Nephron (organoid): ENCODE results near the gene PCED1B.

Experiments
- H3K27ac Mint-ChIP-seq, 3 experiments: 2 replicates each; pipeline ENCODE4 v1.8.0; 2020; ENCODE audit warnings: mixed read lengths in 3 of 3, mild to moderate bottlenecking in 2 of 3, moderate library complexity in 1 of 3
- H3K27me3 Mint-ChIP-seq: 2 replicates; pipeline ENCODE4 v1.8.0; 2021; ENCODE audit warnings: low read depth, mild to moderate bottlenecking, moderate library complexity, mixed read lengths
- H3K36me3 Mint-ChIP-seq: 2 replicates; pipeline ENCODE4 v1.8.0; 2020; ENCODE audit warnings: low read depth, mixed read lengths
- H3K4me1 Mint-ChIP-seq: 2 replicates; pipeline ENCODE4 v1.8.0; 2020; ENCODE audit warnings: mixed read lengths
- H3K4me3 Mint-ChIP-seq, 3 experiments: 2 replicates each; pipeline ENCODE4 v1.8.0; 2020; ENCODE audit warnings: mild to moderate bottlenecking in 3 of 3, mixed read lengths in 3 of 3, moderate library complexity in 2 of 3
- H3K9me3 Mint-ChIP-seq: 2 replicates; pipeline ENCODE4 v1.8.0; 2020; ENCODE audit warnings: mixed read lengths
- TF ChIP-seq, protein P1 (sequence below), 3 experiments: fragments of 200-600 bp; sonication (generic); IDR thresholded peaks; one replicate each; pipeline ENCODE4 v1.5.0; 2021; ENCODE audit warnings: antibody characterized with exemption in 3 of 3; ENCODE audit not compliant: unreplicated experiment in 3 of 3

The PCED1B gene

DNA sequence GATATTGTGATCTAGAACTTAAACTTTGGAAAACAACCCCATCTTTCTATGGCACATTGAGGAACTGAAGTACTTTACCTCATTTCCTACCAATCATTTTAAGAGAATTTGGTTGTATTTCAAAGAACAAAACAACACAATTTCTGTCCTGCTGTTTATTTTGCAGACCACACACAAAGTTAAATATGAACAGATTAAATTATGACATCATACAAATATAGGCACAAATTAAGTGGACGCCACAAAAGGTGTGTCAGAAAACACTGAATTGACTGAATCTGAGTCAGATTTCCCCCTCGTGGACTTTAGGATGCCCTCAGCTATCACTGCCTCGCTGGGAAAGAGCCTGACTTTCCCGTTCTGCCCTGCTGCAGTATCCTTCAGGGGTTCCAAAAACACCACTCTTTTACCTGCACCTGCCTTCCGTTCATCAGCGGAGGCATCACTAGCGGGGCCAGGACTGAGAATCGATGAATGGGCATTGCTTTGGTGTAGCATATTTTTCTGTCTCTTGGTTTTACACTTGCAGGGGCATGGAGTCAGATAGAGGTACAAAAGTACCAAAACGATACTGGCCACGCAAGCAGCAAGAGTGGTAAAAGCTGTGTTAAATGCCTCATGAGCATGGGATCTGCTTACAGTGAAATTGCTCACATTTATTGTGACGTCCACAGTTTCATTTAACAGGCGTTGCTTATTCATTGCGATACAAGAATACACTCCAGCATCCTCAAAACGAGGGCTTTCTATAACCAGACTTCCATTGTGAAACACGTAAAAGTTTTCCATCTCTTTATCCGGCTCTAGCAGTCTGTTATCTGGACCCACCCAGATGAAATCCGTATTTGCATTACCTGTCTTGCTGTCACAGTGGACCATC, 2.0 kb upstream of the PCED1B start:
- peak overlapping the region; percentile 89 to 92 (median 90) for H3K4me3 Mint-ChIP-seq
- H3K27me3 Mint-ChIP-seq: peaks cover 54% of the 10 kb centered on the region
- no peaks in the 10 kb centered on the region for H3K9me3 Mint-ChIP-seq
- peak overlapping the region in 1 of 3 experiments; percentile 57 for H3K27ac Mint-ChIP-seq
- TF ChIP-seq, protein P1, sequence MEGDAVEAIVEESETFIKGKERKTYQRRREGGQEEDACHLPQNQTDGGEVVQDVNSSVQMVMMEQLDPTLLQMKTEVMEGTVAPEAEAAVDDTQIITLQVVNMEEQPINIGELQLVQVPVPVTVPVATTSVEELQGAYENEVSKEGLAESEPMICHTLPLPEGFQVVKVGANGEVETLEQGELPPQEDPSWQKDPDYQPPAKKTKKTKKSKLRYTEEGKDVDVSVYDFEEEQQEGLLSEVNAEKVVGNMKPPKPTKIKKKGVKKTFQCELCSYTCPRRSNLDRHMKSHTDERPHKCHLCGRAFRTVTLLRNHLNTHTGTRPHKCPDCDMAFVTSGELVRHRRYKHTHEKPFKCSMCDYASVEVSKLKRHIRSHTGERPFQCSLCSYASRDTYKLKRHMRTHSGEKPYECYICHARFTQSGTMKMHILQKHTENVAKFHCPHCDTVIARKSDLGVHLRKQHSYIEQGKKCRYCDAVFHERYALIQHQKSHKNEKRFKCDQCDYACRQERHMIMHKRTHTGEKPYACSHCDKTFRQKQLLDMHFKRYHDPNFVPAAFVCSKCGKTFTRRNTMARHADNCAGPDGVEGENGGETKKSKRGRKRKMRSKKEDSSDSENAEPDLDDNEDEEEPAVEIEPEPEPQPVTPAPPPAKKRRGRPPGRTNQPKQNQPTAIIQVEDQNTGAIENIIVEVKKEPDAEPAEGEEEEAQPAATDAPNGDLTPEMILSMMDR (IDR thresholded peaks at IDR 0.05; ENCODE audit: unreplicated experiment in 3 of 3): no peak
- H3K4me1 Mint-ChIP-seq: peaks cover 8% of the 10 kb centered on the region
- no peaks in the 10 kb centered on the region for H3K36me3 Mint-ChIP-seq

DNA sequence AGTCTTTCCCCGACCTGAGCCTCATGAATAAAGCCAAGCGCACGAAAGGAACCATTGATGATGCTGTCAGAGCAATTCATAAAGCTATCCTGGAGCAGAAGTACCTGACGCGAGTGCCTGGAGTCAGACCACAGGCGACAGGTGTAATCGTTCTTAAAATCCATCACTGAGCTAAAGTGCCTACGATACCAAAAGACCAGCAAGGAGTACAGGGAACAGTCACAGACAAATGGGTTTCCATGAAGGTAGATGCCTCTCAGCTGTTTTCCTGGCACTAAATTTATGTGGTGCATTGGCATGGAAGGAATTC, 1.4 kb upstream of the PCED1B start:
- Mint-ChIP-seq H3K4me3 (peak overlapping the region; percentile 89 to 92 (median 90)), H3K27ac (peak overlapping the region in 1 of 3 experiments; percentile 57), H3K9me3 (no peaks in the 10 kb centered on the region), H3K36me3 (no peaks in the 10 kb centered on the region), H3K4me1 (peaks cover 8% of the 10 kb centered on the region), H3K27me3 (peaks cover 59% of the 10 kb centered on the region)
- TF ChIP-seq, protein P1 (IDR thresholded peaks at IDR 0.05; ENCODE audit: unreplicated experiment in 3 of 3): no peak

DNA sequence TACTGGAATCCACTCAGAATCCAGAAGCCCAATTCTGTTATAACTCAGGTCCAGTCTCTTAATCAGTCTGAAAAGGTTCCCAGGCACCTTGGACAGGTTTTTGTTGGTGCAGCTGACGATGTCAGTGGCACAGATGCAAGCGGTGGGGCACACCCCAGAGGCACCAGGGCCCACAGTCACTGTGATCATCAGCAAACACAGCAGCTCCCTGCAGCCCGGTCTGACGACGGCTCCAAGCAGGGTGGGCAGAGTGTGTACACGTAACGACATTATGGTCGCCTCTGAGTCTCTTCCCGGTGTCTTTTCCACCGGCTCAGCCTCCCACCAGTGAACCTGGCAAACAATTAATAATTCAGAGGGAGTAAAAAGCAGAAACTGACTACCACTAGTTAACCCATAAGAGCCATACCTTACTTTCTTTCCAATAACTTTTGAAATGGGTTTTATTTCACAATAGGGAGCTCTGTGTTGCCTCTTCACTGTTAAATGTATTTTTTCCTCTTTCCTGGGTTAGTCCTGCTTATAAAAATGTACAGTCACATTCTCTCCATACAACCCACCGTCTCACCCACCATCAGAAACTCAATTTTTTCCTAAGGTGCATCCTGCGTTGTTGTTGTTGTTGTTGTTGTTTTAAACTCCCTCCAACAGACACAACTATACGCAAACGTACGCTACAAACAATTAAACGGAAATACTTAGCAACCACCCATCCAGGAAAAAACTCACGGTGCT, 521 bp upstream of the PCED1B start:
- Mint-ChIP-seq H3K4me1 (peaks cover 8% of the 10 kb centered on the region), H3K36me3 (no peaks in the 10 kb centered on the region), H3K27me3 (peaks cover 63% of the 10 kb centered on the region), H3K9me3 (no peaks in the 10 kb centered on the region), H3K4me3 (peak overlapping the region; percentile 89 to 92 (median 90)), H3K27ac (peak overlapping the region; percentile 46 to 82 (median 81))
- TF ChIP-seq, protein P1 (IDR thresholded peaks at IDR 0.05; ENCODE audit: unreplicated experiment in 3 of 3): no peak

DNA sequence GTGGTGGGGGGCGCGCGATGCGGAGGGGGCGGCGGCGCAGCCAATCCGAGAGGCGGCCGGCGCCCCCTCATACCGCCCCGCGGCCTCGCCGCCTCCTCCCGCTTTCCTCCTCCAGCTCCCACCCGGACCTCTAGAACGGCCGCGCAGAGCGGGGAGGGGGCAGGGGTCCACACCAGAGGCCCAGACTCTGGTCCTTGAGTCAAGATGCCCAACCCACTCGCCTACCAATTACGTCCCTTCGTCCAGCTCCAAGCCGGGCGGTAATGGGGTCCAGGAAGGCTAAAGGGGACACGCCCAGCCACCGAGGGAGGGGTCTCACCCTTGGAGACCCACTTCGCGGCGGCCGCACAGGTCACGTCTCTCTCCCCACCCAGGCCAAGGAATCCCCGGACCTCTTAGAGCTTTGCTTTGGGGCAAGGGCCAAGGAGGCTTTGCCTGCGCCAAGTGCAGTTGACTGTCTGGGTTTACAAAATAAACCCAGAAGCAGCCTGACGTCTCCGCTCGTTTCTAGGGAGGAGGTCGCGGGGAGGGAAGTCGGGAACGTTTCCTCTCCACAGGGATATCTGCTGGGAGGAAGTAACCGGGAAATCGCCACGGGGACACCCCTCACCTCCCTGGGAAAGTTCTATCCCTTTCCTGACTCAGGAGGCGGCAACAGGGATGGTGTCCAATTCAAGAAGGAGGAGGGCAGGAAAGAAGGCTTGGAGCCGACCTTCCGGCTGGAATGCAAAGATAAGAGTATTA, 732 bp downstream of the PCED1B start:
- peaks cover 67% of the 10 kb centered on the region for H3K27me3 Mint-ChIP-seq
- peak overlapping the region; percentile 92 to 94 (median 94) for H3K4me3 Mint-ChIP-seq
- peaks cover 10% of the 10 kb centered on the region for H3K4me1 Mint-ChIP-seq
- TF ChIP-seq, protein P1 (IDR thresholded peaks at IDR 0.05; ENCODE audit: unreplicated experiment in 3 of 3): no peak
- H3K36me3 Mint-ChIP-seq: no peaks in the 10 kb centered on the region
- peak overlapping the region; percentile 91 to 94 (median 91) for H3K27ac Mint-ChIP-seq
- H3K9me3 Mint-ChIP-seq: no peaks in the 10 kb centered on the region

DNA sequence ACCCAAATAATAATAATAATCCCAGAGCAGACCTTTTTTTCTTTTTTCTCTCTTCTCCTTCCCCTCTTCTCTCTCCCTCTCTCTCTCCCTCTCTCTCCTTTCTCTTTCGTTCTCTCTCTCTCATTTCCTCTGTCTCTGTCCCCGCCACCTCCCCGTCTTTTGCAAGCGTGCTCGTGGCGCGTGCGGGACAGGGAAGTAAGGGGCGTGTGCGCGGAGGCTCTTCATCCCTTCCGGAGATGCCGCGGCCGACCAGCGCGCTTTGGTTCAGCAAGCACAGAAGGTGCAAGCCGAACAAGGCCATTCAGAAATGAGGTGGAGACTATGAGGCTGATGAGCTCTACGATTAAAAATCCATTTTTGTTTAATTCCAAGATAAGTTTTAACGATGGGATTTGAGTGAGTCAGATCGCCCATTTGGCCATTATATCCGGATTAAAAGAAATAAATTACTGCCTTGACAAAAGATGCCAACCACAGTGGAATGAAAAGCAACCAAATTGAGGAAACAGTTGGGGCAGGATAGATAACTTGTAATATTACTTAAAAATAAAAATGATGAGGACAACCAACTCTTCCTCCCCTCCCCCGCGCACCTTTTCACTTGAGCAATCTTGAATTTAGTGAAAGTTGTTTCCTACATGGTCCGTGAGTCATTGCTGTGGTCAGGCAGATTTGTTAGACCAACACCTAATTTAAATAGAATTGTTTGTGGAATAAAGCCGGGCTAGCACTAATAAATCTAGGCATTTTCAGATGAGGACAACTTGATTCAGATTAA, 1.5 kb downstream of the PCED1B start:
- Mint-ChIP-seq H3K4me3 (peak overlapping the region; percentile 92 to 94 (median 94)), H3K9me3 (no peaks in the 10 kb centered on the region), H3K36me3 (no peaks in the 10 kb centered on the region), H3K4me1 (peaks cover 18% of the 10 kb centered on the region), H3K27me3 (peaks cover 61% of the 10 kb centered on the region), H3K27ac (peak overlapping the region; percentile 91 to 94 (median 91))
- TF ChIP-seq, protein P1 (IDR thresholded peaks at IDR 0.05; ENCODE audit: unreplicated experiment in 3 of 3): no peak
